GM18507 (cell line): ENCODE results near the gene NKX1-1.

Experiments
- DNase-seq: peaks from one replicate; pipeline ENCODE4 v3.0.0; 2011; ENCODE audit warnings: low read depth; ENCODE audit not compliant: insufficient read length; ENCODE audit errors: extremely low spot score
- FAIRE-seq: peaks from 2 replicates; lab custom pipeline; 2011; peaks lifted over from hg19 to GRCh38; lab: Jason Lieb, UNC

The NKX1-1 gene

DNA sequence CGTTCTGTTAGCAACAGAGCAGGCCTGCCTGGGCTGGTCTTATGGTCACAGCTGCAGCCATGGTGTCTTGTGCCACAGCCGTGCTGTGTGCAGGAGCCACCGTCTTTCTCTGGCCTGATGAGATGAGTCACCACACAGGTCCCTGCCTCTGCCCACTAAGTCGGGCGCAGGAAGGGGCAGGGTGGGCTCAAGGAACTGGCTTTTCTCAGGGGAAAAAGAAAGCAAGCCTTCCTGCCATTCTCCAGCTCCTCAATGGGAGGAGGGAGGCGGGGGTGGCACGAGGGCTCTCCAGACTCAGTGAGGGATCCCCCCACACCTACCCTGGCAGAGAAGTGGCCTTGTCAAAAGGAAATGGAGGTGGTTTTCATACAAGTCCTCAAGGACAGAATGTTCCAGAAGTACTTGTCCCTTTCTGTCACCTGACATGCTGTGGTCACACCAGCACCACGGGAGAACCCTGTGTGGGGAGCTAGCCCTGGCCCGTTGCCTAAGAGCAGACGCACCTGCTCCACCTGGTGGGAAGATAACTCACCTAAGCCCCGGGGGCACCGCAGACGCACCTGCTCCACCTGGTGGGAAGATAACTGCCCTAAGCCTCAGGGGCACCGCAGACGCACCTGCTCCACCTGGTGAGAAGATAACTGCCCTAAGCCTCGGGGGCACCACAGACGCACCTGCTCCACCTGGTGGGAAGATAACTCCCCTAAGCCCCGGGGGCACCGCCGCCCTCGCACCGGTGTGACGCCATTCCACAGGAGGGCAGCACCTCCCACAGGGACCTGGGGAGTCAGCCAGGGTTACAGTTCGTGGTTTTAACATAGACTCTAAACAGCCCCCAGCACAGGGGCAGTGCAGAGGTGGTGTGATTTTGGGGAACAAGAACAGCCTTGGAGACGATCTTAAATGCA is 40.7 kb downstream of the NKX1-1 start:
- FAIRE-seq (no peak), DNase-seq (no peak)

DNA sequence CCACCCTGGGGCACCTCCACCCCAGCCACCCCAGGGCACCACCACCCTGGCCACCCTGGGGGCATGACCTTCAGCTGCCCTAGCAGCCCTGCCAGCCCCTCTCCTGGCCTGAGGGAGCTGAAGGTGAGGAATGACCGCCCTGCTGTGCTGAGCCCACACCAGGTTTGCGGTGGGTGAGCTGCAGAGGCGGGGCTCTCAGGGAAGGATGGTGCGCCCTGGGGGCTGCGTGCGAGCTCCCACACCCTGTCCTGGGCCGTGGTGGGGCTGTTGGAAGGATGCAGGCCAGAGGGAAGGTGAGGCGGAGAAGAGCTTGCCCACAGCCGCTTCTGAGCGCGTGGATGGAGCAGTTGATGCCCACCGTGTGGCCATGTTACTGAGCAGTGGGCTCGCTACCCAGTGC is 41.5 kb downstream of the NKX1-1 start:
- no peak for FAIRE-seq
- DNase-seq, result no peak

DNA sequence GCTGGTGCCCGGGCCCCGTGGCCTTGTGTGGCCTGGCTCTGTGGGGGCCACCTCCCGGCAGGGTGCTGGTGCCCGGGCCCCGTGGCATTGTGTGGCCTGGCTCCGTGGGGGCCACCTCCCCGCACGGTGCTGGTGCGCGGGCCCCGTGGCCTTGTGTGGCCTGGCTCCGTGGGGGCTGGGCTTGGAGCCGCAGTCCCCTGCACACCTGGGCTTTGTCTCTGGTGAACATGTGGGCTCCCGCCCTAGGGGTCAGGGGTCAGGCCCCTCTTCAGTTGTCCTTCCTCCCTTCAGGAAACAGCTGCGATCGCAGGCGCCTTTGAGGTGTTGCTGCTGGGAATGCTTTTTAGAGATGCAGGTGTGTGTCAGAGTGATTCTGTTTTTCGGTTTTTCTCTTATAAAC is 42.0 kb downstream of the NKX1-1 start:
- DNase-seq (no peak), FAIRE-seq (no peak)

DNA sequence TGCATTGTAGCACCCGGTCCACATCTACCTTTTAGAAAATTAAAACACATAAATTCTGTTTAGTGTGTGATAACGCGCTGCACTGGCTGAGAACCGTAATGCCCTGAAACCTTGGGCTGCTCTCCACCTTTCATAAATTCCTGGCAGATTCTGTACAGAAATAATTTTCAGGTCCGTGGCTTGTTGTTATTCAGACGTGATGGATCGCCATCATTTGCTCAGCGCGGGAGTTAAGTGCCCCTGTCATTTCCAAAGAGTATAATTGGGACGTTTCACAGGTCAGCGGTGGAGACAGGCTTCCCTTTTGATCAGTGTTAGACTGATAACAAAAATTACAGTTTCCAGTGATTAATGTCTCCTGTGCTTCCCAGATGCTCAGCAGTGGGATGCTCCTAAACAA is 42.7 kb downstream of the NKX1-1 start:
- no peak for FAIRE-seq
- DNase-seq, result no peak

DNA sequence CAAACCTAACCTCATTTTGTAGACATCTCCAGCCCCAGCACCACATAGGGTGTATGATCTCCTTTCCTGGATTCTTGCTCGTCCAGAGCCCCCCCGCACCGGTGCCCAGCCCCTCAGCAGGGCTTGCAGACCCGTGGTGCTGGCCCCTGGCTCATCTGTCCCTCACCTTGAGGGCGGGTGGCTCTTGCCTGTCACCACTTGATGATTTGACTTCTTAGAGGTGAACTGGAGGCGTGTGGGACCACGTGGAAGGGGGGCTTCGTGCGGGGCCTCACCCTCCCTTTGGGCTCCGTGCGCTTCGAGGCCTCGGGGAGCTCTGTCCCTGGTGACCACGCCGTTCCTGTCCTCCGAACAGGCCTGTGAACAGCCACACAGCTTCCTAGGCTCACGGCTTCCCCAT is 43.7 kb downstream of the NKX1-1 start:
- no peak for FAIRE-seq

DNA sequence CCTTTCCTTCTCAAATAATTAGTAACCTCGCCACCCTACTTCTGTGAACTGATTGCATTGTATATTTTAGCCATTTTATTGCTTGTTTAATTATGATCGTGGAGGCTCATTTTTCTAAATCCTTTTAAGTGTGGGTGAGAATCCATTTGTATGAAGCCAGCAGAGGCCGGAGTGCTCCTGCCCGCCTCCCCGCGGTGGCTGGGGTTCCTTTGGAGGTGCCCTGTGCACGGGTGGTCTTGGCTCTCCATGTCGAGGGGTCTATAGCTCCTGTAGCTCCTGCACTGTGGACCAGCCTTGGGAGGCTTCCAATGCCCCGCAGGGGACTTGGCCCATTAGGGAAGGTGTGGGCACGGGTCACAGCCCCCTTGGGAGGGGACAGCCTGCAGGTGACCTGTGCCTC is 44.2 kb downstream of the NKX1-1 start:
- DNase-seq, result no peak

More for the DNA sequence above, 43.7 kb downstream of the NKX1-1 start:
- no peak for DNase-seq

DNA sequence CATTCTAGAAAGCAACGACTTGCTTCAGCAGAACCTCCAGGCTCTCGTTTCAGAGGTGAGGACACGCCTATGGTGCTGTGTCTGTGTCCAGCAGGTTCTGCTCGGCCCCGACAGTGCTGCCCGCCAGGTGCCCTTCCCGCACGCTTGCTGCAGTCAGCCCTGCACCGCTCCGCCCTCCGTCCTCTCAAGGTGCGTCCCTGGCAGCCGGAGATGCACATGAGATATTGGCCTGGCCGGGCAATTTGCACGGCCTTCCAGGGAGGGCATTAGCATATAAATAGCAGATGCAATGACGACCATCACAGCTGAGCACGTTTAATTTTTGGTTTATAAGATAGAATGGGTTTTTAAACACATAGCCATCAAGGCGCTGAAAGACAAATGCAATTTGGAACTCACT is 44.8 kb downstream of the NKX1-1 start:
- DNase-seq, result no peak
- no peak for FAIRE-seq

More for the DNA sequence above, 44.2 kb downstream of the NKX1-1 start:
- no peak for FAIRE-seq

DNA sequence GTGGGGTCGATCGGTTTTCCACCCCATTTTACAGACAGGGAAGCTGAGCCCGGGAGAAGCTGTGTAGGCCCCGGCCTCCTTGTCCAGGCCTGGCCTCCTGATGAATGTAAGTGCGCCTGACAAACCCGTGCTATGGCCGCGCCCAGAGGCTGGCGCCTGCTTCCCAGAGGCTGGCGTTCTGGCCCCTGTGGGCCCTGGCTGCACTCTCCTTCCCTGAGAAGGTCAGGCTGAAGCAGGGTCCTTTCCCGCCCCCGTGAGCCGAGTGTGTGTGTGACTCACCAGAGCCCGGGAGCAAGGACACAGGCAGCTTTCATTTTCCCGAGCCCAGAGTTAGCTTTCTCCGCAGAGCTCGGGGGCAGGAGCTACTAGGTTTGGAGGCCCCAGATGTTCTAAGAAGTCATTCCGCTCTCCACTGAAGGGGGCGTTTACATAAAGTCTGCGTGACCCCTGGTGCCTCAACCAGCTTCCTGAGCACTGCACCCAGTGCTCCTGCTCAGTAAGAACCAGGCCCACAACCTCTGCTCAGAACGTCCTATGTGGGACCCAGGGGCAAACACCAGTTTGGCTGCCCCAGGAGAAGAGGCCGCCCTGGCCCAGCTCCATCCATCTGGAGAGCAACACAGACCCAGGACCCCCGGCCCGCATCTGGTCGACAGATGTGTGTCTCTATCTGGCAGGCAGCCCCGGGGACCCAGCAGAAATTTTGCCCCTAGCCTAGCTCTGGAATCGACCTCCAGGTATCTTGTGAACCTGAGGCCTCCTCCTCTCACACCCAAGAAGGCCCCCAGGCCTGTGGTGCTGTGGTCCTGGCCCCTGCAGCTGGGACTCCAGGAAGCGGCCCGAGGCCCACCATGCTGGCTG is 45.6 kb downstream of the NKX1-1 start:
- DNase-seq (no peak), FAIRE-seq (no peak)

DNA sequence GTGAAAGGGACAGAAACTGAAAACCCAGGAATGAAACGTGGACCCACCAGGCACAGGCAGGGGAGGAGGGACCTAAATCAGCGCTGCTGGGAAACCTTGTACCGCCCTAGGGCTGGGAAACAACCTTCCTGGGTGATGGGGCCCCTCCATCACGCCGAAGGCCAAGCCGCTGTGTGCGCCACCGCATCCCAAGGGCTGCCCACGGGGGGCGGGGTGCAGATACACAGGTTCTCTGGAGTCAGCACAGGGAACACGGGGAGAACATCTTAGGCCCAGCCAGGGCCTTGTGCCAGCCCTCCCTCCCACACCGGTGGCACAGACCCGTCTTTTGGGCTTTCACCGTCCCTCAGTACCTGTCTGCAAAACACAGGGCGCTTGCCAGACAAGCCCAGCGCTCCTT is 46.3 kb downstream of the NKX1-1 start:
- DNase-seq (no peak), FAIRE-seq (no peak)

DNA sequence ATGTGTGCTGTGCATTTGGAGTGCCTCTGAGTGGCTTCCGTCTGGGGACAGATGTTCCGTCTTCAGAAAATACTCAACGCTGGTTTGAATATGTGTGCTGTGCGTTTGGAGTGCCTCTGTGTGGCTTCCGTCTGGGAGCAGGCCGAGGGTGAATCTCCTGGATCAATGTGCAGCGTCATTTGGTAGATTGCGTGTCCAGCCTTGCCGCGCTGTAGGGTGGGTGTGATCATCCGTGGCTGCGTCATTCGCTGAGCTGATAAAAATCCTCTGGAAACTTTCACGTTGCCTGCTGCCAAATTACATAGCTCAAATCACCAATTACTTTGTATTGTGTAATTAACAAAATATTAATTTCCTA is 47.1 kb downstream of the NKX1-1 start:
- no peak for DNase-seq
- FAIRE-seq, result no peak

DNA sequence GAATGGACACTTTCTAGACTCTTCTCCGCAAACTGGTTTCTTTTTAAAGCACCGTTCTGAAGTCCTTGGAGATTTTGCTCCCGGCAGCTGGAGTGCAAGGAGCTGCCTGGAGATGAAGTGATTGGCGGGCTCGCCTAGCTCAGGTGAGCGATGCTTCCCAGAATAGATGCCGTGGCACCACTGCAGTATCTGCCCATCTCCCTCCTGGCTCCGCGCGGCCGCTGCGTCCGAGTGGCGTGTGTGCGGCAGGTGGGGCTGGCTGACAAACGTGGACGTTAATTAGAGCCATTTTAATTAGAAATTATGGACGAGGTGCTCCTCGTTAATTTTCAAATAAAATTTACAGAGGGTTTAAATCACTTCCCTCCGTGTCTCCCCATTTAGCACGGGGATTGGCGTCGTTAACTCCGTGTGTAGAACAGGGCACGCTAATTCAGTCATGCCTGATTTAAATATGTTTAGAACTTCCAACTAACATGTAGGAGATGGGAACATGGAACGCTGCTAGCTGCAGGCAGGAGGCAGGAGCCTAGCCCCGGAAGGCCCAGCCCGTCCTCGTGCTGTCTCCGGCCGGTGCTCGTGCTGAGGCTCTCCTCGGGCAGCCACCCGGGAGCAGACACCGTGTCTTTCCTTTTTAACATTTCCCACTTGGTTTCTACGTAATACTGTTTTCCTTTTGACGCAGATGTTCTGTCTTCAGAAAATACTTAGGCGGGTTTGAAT is 47.7 kb downstream of the NKX1-1 start:
- no peak for FAIRE-seq

DNA sequence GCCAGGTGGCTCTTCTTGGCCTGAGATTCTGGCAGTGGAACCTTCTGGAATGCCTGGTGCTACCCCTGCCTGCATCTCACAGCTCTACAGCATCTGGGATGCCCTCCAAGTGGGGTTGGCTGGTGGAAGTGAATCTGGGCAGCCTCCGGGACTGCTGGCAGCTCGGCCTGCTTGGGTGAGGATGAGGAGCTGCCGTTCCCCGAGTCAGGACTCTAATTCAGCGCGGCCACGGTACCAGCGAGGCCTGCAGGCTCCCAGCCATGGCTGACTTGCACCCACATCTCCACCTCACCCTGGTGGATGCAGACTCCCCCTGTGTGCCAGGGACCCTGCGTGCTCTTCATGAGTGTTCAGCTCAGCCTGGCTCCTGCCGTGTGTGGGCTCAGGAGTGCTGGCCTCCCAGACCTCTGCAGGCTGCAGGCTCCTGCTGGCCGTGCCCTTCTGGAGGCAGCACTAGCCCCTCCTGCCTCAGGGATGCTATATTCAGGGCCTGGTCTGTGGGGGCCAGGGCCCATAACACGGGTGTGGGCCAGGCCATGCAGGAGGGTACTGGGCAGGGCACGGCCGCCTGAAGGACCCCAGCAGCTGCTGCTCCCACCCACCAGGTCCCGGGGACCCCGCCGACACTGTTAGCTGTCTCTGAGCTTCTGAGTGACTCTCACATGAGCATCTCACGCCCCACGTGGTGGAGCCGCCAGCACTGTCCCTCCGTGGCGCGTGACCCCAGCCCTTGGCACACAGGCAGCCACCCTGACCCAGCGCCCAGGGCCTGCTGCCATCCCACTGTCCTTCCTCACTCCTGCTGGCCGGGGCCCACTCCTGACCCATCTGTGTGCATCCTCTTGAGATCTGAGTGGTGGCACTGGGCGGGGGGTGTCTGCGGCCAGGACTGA is 48.6 kb downstream of the NKX1-1 start:
- FAIRE-seq (no peak), DNase-seq (no peak)

More for the DNA sequence above, 47.7 kb downstream of the NKX1-1 start:
- DNase-seq, result no peak

DNA sequence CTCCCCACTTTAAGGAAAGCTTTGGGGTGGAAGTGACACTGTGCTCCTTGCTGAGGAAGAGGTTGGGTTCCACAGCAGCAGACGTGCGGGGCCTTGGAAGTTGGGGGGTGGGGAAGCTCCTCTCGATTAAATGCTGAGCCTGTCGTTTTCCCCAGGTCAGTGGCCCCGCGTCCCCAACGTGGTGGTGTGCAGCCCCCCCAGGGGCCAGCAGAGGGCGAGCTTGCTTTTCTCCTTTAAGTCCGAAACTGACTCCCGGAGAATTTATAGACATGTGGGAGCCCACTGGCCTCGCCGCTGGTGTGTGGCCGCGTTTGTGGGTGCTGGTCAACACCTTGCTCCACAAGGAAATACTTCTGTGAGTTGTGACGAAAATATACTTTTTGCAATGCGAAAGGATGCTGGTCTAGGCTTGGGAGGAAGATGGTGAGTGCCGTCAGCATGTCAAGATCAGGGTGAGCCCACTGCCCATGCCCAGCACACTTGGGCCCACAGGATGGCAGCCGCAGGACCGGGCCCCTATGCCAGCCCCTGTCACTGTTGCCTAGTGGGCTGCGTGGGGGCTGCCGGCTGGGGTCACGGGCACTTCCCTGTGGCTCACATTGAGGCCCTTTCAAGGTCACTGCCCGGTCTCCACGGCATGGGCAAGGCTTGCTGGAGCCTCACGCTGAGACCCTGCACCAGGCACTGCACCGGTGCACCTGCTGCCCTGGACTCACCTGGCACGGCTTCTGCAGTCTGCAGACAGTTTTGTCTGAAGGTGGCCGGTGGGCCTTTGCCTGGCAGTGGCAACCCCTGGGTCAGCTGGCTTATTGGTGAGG is 49.9 kb downstream of the NKX1-1 start:
- FAIRE-seq (peak; percentile 12), DNase-seq (no peak)

DNA sequence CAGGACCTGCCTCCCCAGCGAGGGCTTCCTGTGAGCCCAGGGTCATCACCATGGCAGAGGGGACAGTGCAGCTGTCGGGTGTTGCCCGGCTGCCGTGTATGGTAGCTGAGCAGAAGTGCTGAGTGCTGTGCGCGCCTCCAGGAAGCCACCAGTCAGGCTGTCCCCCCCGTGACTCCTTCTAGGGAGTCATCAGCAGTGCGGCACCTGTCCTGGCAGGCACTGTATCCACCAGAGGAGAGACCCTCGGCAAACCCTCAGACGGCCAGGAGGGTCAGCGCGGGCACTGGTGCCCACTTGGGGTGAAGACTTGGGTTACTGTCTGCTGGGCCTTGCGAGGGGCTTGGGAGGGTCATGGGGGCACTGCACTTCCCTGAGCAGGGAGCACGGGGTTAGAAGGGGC is 50.9 kb downstream of the NKX1-1 start:
- FAIRE-seq, result no peak
- DNase-seq, result no peak

DNA sequence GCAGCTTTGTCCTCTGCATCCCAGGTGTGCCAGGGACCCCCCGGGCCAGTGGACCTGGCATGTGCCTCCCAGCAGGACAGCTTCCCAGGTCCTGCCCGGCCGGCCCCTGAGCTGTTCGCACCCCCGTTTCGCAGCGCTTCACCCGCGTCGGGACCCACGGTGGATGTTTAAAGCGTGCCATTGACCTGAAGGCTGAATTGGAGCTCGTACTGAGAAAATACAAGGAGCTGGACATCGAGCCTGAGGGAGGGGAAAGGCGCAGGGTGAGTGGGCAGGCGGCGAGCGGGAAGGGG is 51.3 kb downstream of the NKX1-1 start:
- no peak for DNase-seq
- no peak for FAIRE-seq

DNA sequence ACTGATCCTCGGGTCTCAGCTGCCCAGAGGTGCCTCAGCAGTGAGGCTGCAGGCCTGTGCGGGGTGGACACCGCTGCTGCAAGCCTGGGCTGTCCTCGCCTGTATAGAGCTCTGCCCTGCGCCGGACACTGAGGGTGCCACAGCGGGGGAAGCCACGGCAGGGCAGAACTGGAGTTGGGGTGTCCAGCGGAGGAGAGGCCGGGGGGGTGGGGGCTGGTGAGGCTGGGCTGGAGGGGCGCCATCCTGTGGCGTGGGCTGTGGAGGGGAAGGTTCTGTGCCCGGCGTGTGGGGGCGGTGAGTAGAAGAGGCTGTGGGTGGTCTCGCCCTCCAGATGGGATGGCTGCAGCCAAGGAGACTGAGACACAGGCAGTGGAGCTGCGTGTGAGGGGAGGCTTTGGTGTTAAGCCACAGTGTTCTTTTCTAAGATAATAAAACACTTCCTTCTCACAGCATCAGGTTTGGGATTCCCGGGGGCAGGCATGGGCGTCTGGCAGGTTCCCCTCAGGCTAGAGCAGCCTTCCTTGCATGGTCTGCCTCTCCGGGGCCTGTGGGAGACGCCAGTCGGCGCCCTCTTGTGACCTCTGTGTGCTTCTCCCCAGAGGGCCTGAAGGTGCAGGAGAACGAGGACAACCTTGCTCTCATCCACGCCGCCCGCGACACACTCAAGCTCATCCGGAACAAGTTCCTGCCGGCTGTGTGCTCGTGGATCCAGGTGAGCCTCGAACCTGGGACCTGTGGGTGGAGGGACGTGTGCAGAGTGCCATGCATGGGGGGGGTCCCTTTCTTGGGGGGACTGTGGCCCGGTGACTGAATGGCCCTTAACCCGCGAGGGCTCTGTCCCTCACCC is 51.9 kb downstream of the NKX1-1 start:
- DNase-seq (no peak), FAIRE-seq (no peak)

DNA sequence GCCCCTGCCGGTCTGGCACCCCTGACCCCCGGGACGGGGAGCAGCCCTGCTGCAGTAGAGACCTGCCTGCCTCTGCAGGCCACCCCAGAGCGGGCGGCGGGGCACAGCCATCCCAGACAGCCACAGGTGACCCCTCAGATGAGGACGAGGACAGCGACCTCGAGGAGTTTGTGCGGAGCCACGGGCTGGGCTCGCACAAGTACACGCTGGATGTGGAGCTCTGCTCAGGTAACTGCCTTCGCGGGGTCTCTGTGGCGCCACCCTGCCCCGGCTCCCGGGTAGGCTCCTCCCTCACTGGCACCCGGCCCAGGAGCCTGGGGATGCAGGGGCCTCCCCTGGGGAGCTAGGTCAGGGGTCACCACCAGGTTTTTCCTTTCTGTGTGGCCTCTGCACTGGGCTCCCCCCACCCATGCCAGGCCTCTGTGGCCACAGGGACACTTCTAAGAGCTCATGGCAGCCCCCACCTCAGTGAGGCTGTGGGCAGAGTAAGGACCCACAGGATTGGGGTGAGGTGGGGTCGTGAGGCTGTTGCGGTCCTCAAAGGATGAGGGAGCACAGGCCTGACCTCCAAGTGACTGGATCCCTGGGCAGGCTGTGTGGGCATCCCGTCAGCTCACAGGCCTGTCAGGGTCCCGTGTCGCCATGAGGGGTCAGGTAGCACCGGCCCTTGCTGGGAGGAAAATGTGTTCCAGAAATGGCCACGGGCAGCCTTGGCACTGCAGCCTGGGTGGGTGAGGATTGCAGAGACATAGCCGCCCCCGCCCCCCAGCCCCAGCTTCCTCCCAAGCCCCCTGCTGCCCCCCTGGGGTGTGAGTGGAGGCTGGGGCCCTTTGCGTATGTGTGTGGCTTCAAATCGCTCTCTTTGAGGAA is 52.8 kb downstream of the NKX1-1 start:
- no peak for FAIRE-seq
- no peak for DNase-seq
